Neutrophil (primary cell): Measurements from ENCODE around the gene DYNLT3.
A peak's percentile ranks its signal among the peaks of the same experiment; 100 is the strongest.

ENCODE experiments used
- H3K27ac ChIP-seq: fragments of 200-600 bp; sonication (generic); 2 replicates; pipeline ENCODE4 v1.5.1; 2016; ENCODE audit warnings: mild to moderate bottlenecking, moderate library complexity
- H3K27me3 ChIP-seq: fragments of 200-600 bp; sonication (generic); 2 replicates; pipeline ENCODE4 v1.6.0; 2016; ENCODE audit warnings: mild to moderate bottlenecking
- H3K36me3 ChIP-seq: fragments of 200-600 bp; sonication (generic); 2 replicates; pipeline ENCODE4 v1.5.1; 2017
- H3K4me1 ChIP-seq, 2 experiments: fragments of 200-600 bp in 1 of 2; sonication (generic) in 1 of 2; 1 replicate in 1 of 2; 2 replicates in 1 of 2; pipeline versions ENCODE4 v1.5.1 to v1.6.1; 2013 to 2016; ENCODE audit warnings: low read depth in 1 of 2, low read length in 1 of 2, mild to moderate bottlenecking in 1 of 2, moderate library complexity in 1 of 2; ENCODE audit not compliant: control insufficient read depth in 1 of 2, insufficient read depth in 1 of 2
- H3K4me3 ChIP-seq, 2 experiments: fragments of 200-600 bp in 1 of 2; sonication (generic) in 1 of 2; 1 replicate in 1 of 2; 2 replicates in 1 of 2; pipeline ENCODE4 v1.5.1; 2013 to 2016; ENCODE audit warnings: low read depth in 1 of 2, low read length in 1 of 2, mild to moderate bottlenecking in 1 of 2, moderate library complexity in 1 of 2
- H3K9me3 ChIP-seq: fragments of 200-600 bp; sonication (generic); 2 replicates; pipeline ENCODE4 v1.5.1; 2016
- CTCF ChIP-seq: fragments of 200-600 bp; sonication (generic); IDR thresholded peaks from 2 replicates; pipeline ENCODE4 v1.5.1; 2016; ENCODE audit warnings: antibody characterized with exemption

DYNLT3 gene

GRCh38 chrX:37817176-37817575, 30.2 kb downstream of the DYNLT3 start:
- H3K27me3 ChIP-seq: no peaks in the 10 kb centered on the region
- TF ChIP-seq CTCF: no peak
- H3K4me1 ChIP-seq: peaks cover 77 to 79% of the 10 kb centered on the region in 2 experiments
- peak overlapping the region; percentile 86 for H3K27ac ChIP-seq
- H3K4me3 ChIP-seq: no peak overlapping the region
- H3K9me3 ChIP-seq: no peaks in the 10 kb centered on the region
- no peaks in the 10 kb centered on the region for H3K36me3 ChIP-seq

- no peak overlapping the region for H3K4me3 ChIP-seq
Observed at GRCh38 chrX:37816766-37817165, 30.6 kb downstream of the DYNLT3 start.

GRCh38 chrX:37815366-37815765, 32.0 kb downstream of the DYNLT3 start:
- Histone ChIP-seq H3K27ac (peak overlapping the region; percentile 86), H3K4me1 (peaks cover 78 to 84% of the 10 kb centered on the region in 2 experiments), H3K4me3 (no peak overlapping the region), H3K9me3 (no peaks in the 10 kb centered on the region), H3K27me3 (no peaks in the 10 kb centered on the region), H3K36me3 (no peaks in the 10 kb centered on the region)
- no peak for TF ChIP-seq CTCF

More at GRCh38 chrX:37816766-37817165, 30.6 kb downstream of the DYNLT3 start:
- no peaks in the 10 kb centered on the region for H3K27me3 ChIP-seq
- no peak for TF ChIP-seq CTCF
- H3K9me3 ChIP-seq: no peaks in the 10 kb centered on the region
- no peaks in the 10 kb centered on the region for H3K36me3 ChIP-seq
- H3K27ac ChIP-seq: peak overlapping the region; percentile 86
- peaks cover 82 to 83% of the 10 kb centered on the region in 2 experiments for H3K4me1 ChIP-seq

GRCh38 chrX:37813570-37813969, 33.8 kb downstream of the DYNLT3 start:
- Histone ChIP-seq H3K4me1 (peaks cover 81 to 92% of the 10 kb centered on the region in 2 experiments), H3K36me3 (no peaks in the 10 kb centered on the region), H3K9me3 (no peaks in the 10 kb centered on the region), H3K4me3 (no peak overlapping the region), H3K27ac (peak overlapping the region; percentile 86), H3K27me3 (no peaks in the 10 kb centered on the region)
- no peak for TF ChIP-seq CTCF

GRCh38 chrX:37812110-37812509, 35.3 kb downstream of the DYNLT3 start:
- Histone ChIP-seq H3K27me3 (no peaks in the 10 kb centered on the region), H3K9me3 (no peaks in the 10 kb centered on the region), H3K4me3 (no peak overlapping the region), H3K27ac (peak overlapping the region; percentile 86), H3K36me3 (no peaks in the 10 kb centered on the region), H3K4me1 (peaks cover 82 to 93% of the 10 kb centered on the region in 2 experiments)
- no peak for TF ChIP-seq CTCF

GRCh38 chrX:37809970-37810369, 37.4 kb downstream of the DYNLT3 start:
- H3K9me3 ChIP-seq: no peaks in the 10 kb centered on the region
- peak overlapping the region; percentile 86 for H3K27ac ChIP-seq

More at GRCh38 chrX:37809970-37810369, 37.4 kb downstream of the DYNLT3 start:
- no peak for TF ChIP-seq CTCF
- no peaks in the 10 kb centered on the region for H3K27me3 ChIP-seq
- H3K36me3 ChIP-seq: peaks cover 11% of the 10 kb centered on the region
- no peak overlapping the region for H3K4me3 ChIP-seq
- H3K4me1 ChIP-seq: peaks cover 79 to 93% of the 10 kb centered on the region in 2 experiments
